GM12878 (cell line): Measurements from ENCODE around the gene NR3C1. TPM values are rescaled to one million over a fixed set of nuclear protein-coding genes. Genes with fewer than 3 reads are reported as not detected.

ENCODE experiments used
- ATAC-seq: fragments of 200-7000 bp; cut with Tn5 transposase; 3 replicates; pipeline ENCODE4 v1.9.1; 2020; ENCODE audit warnings: mild to moderate bottlenecking, moderate library complexity
- BruUV-seq: library from RNA; stranded (reverse); fragments of 400-500 nt; replicated peaks from 2 replicates; lab custom pipeline; 2021; lab: Mats Ljungman, UMichigan
- CTCF ChIA-PET: fragments of 300-600 bp; sonication (Branson Sonifier 250); formaldehyde crosslinking; extraction: SDS; loops from one replicate; lab custom pipeline; 2021; ENCODE audit warnings: inconsistent platforms; lab: Yijun Ruan, JAX
- POLR2A ChIA-PET: fragments of 350-600 bp; formaldehyde crosslinking; extraction: SDS; loops from one replicate; lab custom pipeline; 2021; ENCODE audit warnings: inconsistent platforms; lab: Charles Lee
- RAD21 ChIA-PET: fragments of 300-600 bp; sonication (Branson Sonifier 250); formaldehyde crosslinking; loops from one replicate; lab custom pipeline; 2023; ENCODE audit warnings: antibody characterized with exemption; ENCODE audit not compliant: unreplicated experiment; lab: Charles Lee
- SMC1A ChIA-PET: fragments of 300-600 bp; sonication (Branson Sonifier 250); formaldehyde crosslinking; loops from one replicate; lab custom pipeline; 2023; ENCODE audit not compliant: unreplicated experiment, uncharacterized antibody; lab: Charles Lee
- DNase-seq: peaks from one replicate; pipeline ENCODE4 v3.0.0-alpha.2; 2011; ENCODE audit warnings: low read depth, low spot score
- FAIRE-seq: peaks from 3 replicates; lab custom pipeline; 2011; peaks lifted over from hg19 to GRCh38; lab: Jason Lieb, UNC
- H2AFZ ChIP-seq: 2 replicates; pipeline ENCODE4 v1.6.0; 2011; ENCODE audit warnings: low read depth, low read length, control low read depth; ENCODE audit not compliant: control insufficient read depth
- H3K27ac ChIP-seq: 2 replicates; pipeline ENCODE4 v1.5.1; 2011; ENCODE audit warnings: control low read depth; ENCODE audit not compliant: control insufficient read depth, insufficient read depth
- H3K27me3 ChIP-seq, 2 experiments: replicated peaks in 1 of 2; 2 replicates each; pipeline versions ENCODE4 v1.6.0 to v1.6.1; 2011; ENCODE audit warnings: low read length in 1 of 2; ENCODE audit not compliant: control insufficient read depth in 2 of 2, insufficient read depth in 2 of 2
- H3K36me3 ChIP-seq, 2 experiments: 2 replicates each; pipeline ENCODE4 v1.5.1; 2011; ENCODE audit warnings: low read length in 1 of 2; ENCODE audit not compliant: control insufficient read depth in 2 of 2, insufficient read depth in 2 of 2
- H3K4me1 ChIP-seq: 2 replicates; pipeline ENCODE4 v1.6.1; 2011; ENCODE audit warnings: mild to moderate bottlenecking, low read length, moderate library complexity, mixed read lengths; ENCODE audit not compliant: control insufficient read depth, insufficient read depth
- H3K4me2 ChIP-seq: 2 replicates; pipeline ENCODE4 v1.6.0; 2011; ENCODE audit warnings: control low read depth; ENCODE audit not compliant: control insufficient read depth, insufficient read depth
- H3K4me3 ChIP-seq: fragments of 200-600 bp; sonication (generic); 2 replicates; pipeline ENCODE4 v1.5.1; 2016
- H3K79me2 ChIP-seq: 2 replicates; pipeline ENCODE4 v1.6.0; 2011; ENCODE audit warnings: low read length; ENCODE audit not compliant: control insufficient read depth, insufficient read depth
- H3K9ac ChIP-seq: 2 replicates; pipeline ENCODE4 v1.8.0; 2011; ENCODE audit warnings: low read length, control low read depth, mixed read lengths; ENCODE audit not compliant: control insufficient read depth, insufficient read depth
- H3K9me3 ChIP-seq: replicated peaks from 3 replicates; pipeline ENCODE4 v1.5.1; 2011; ENCODE audit warnings: mild to moderate bottlenecking, low read length; ENCODE audit not compliant: control insufficient read depth, insufficient read depth
- H4K20me1 ChIP-seq: 2 replicates; pipeline ENCODE4 v1.6.0; 2011; ENCODE audit not compliant: control insufficient read depth, insufficient read depth
- ATF3 ChIP-seq: IDR thresholded peaks from 2 replicates; pipeline ENCODE4 v1.6.1; 2011; ENCODE audit warnings: low read depth, mild to moderate bottlenecking, low read length, moderate library complexity, borderline replicate concordance; ENCODE audit errors: extremely low read depth
- BMI1 ChIP-seq: fragments of 450-650 bp; IDR thresholded peaks from 2 replicates; pipeline ENCODE4 v1.6.1; 2016; ENCODE audit warnings: mild to moderate bottlenecking, moderate library complexity, borderline replicate concordance
- CREM ChIP-seq: IDR thresholded peaks from 2 replicates; pipeline ENCODE4 v1.6.1; 2014; ENCODE audit warnings: antibody characterized with exemption, low read depth
- E2F8 ChIP-seq: fragments of 450-650 bp; IDR thresholded peaks from 2 replicates; pipeline ENCODE4 v1.6.1; 2018; ENCODE audit warnings: mild to moderate bottlenecking, low read depth, moderate library complexity; ENCODE audit not compliant: partially characterized antibody
- GABPA ChIP-seq: IDR thresholded peaks from 2 replicates; pipeline ENCODE4 v1.6.1; 2014; ENCODE audit warnings: antibody characterized with exemption, low read depth, mild to moderate bottlenecking, inconsistent platforms
- HCFC1 ChIP-seq: fragments of 150-350 bp; IDR thresholded peaks from 2 replicates; pipeline ENCODE4 v1.6.1; 2014; ENCODE audit warnings: low read length
- IKZF2 ChIP-seq, 2 experiments: fragments of 450-650 bp; IDR thresholded peaks; 2 replicates each; pipeline ENCODE4 v1.6.1; 2017; ENCODE audit warnings: mild to moderate bottlenecking in 2 of 2, moderate library complexity in 2 of 2
- JUNB ChIP-seq: IDR thresholded peaks from 2 replicates; pipeline ENCODE4 v1.6.1; 2016; ENCODE audit warnings: antibody characterized with exemption, mild to moderate bottlenecking
- MEF2A ChIP-seq: IDR thresholded peaks from 2 replicates; pipeline ENCODE4 v1.6.1; 2011; ENCODE audit warnings: low read depth, mild to moderate bottlenecking, low read length, moderate library complexity; ENCODE audit not compliant: insufficient read depth
- MEF2B ChIP-seq: fragments of 450-650 bp; IDR thresholded peaks from 2 replicates; pipeline ENCODE4 v1.6.1; 2018; ENCODE audit warnings: mild to moderate bottlenecking, moderate library complexity; ENCODE audit not compliant: partially characterized antibody, poor library complexity, severe bottlenecking
- NFXL1 ChIP-seq: fragments of 450-650 bp; IDR thresholded peaks from 2 replicates; pipeline ENCODE4 v1.6.1; 2017; ENCODE audit warnings: antibody characterized with exemption, mild to moderate bottlenecking, borderline replicate concordance
- NR2C2 ChIP-seq: IDR thresholded peaks from 2 replicates; pipeline ENCODE4 v1.6.1; 2011; ENCODE audit warnings: borderline replicate concordance, low read depth; ENCODE audit not compliant: control insufficient read depth, insufficient read length
- RUNX3 ChIP-seq: IDR thresholded peaks from 2 replicates; pipeline ENCODE4 v1.6.1; 2012; ENCODE audit warnings: low read length, inconsistent platforms
- SP1 ChIP-seq: IDR thresholded peaks from one replicate; pipeline ENCODE4 v1.6.1; 2011; ENCODE audit warnings: low read depth, low read length
- SRF ChIP-seq, 2 experiments: IDR thresholded peaks; 2 replicates each; pipeline ENCODE4 v1.6.1; 2011; ENCODE audit warnings: low read depth in 2 of 2, low read length in 2 of 2, mild to moderate bottlenecking in 1 of 2, moderate library complexity in 1 of 2
- USF2 ChIP-seq: IDR thresholded peaks from 2 replicates; pipeline ENCODE4 v1.6.1; 2011; ENCODE audit warnings: low read depth, low read length, improper control_type of control experiment, borderline replicate concordance
- WRNIP1 ChIP-seq: IDR thresholded peaks from 2 replicates; pipeline ENCODE4 v1.6.1; 2011; ENCODE audit warnings: low read depth, low read length, improper control_type of control experiment, borderline replicate concordance
- ZNF622 ChIP-seq: fragments of 450-650 bp; IDR thresholded peaks from 2 replicates; pipeline ENCODE4 v1.6.1; 2017; ENCODE audit warnings: mild to moderate bottlenecking, inconsistent platforms
- WGBS: methylation state at CpG from one replicate; pipeline ENCODE4 v1.1.6; 2016; ENCODE audit warnings: low lambda C conversion rate; ENCODE audit not compliant: insufficient replicate concordance, insufficient coverage; ENCODE audit errors: missing lambda C conversion rate; 5-methylcytosine and 5-hydroxymethylcytosine counted together
- in situ Hi-C: fragments of 300-500 bp; cut with MboI; formaldehyde crosslinking; loops from 9 replicates; pipeline ENCODE4 v1.14.3; 2018; ENCODE audit warnings: mixed read lengths
- intact Hi-C: fragments of 100-400 bp; cut with micrococcal nuclease; formaldehyde crosslinking; loops from one replicate; pipeline ENCODE4 v1.14.2; 2022; ENCODE audit not compliant: unreplicated experiment
- polyA plus RNA-seq, 11 experiments: library from polyadenylated mRNA; depleted of rRNA in 4 of 11; unstranded in 6 of 11; stranded (reverse) in 5 of 11; fragments of >200 nt; fragmentation: Nextera tagmentation in 4 of 11; fragmentation: Illumina TruSeq in 1 of 11; extraction: Ambion mirVana in 4 of 11; extraction: Trizol in 1 of 11; gene quantifications; 1 replicate in 1 of 11; 2 replicates in 10 of 11; pipeline versions ENCODE4 v1.2.1 to v1.2.3, GENCODE V29; 2011 to 2016; ENCODE audit warnings: inconsistent platforms in 2 of 11, missing spikeins in 2 of 11, low read depth in 1 of 11
- total RNA-seq, 4 experiments: library from RNA; depleted of rRNA in 3 of 4; stranded (reverse); fragments of >200 nt in 3 of 4; fragmentation: Illumina TruSeq in 1 of 4; extraction: Trizol in 1 of 4; gene quantifications; 2 replicates each; pipeline versions ENCODE4 v1.2.1 to v1.2.3, GENCODE V29; 2013 to 2021

Gene NR3C1
- total and polyA plus RNA-seq, 10 of the 15 experiments (the other 5 are each of a cell fraction or from before 2014, with no cell fraction given), result 49.7 to 141 (median 109) TPM

GRCh38 chr5:143446535-143447226, 43.2 kb upstream of the NR3C1 start (continued):
- TF ChIP-seq JUNB, result peak; percentile 65
- TF ChIP-seq BMI1, result no peak
- TF ChIP-seq SP1, result no peak
- TF ChIP-seq WRNIP1, result no peak
- no peak for TF ChIP-seq NFXL1
- no peak for TF ChIP-seq HCFC1
- peak in 1 of 2 experiments; percentile 16; a peak in 1 of 4 replicates for TF ChIP-seq IKZF2 (IDR thresholded peaks at IDR 0.05)
- TF ChIP-seq ATF3, result no peak
- no peak for TF ChIP-seq SRF (IDR thresholded peaks at IDR 0.05; ENCODE audit: low read depth in 2 of 2, low read length in 2 of 2)
- peak; percentile 50; the same call in 1 of the 2 replicates for TF ChIP-seq CREM
- TF ChIP-seq ZNF622, result no peak
- no peak for TF ChIP-seq MEF2B

- SMC1A ChIA-PET, result interaction anchor here (0.6 to 2.4 kb wide), 17 partner anchors 10 to 380 kb away, joined by 3 to 11 read pairs (median 3); no protein-coding TSS in a partner anchor
- H3K9ac ChIP-seq, result no peak overlapping the region
- no peak for TF ChIP-seq MEF2A
- no peak for TF ChIP-seq NR2C2
- TF ChIP-seq GABPA, result no peak
- no peak for TF ChIP-seq RUNX3
- TF ChIP-seq USF2, result no peak
- TF ChIP-seq E2F8, result no peak
These were observed 42.3 kb upstream of the NR3C1 start for GRCh38 chr5:143445776-143446175.

More at GRCh38 chr5:143445776-143446175, 42.3 kb upstream of the NR3C1 start:
- WGBS, result 61% methylated on average over 3 of the region's 3 CpGs
- H3K9me3 ChIP-seq, result no peaks in the 10 kb centered on the region; the same call in 2 of the 3 replicates
- BruUV-seq, result no TSS peak
- no peak overlapping the region for H3K27ac ChIP-seq
- H4K20me1 ChIP-seq, result no peaks in the 10 kb centered on the region
- no peak for DNase-seq
- intact Hi-C loops (no loop called here), in situ Hi-C loops (no loop called here)
- no peaks in the 10 kb centered on the region for H3K27me3 ChIP-seq
- CTCF ChIA-PET, result interaction anchor here (0.6 to 1.0 kb wide), 5 partner anchors 9 to 260 kb away, joined by 3 to 9 read pairs (median 3); no protein-coding TSS in a partner anchor
- no peaks in the 10 kb centered on the region for H3K4me1 ChIP-seq
- H3K36me3 ChIP-seq, result no peaks in the 10 kb centered on the region
- no peak overlapping the region for H3K4me2 ChIP-seq
- no peak for ATAC-seq
- H3K79me2 ChIP-seq, result no peaks in the 10 kb centered on the region
- no peak overlapping the region for H3K4me3 ChIP-seq
- no peak overlapping the region for H2AFZ ChIP-seq
- no peak for FAIRE-seq
- POLR2A ChIA-PET, result interaction anchor here (0.6 to 1.9 kb wide), 7 partner anchors 11 to 487 kb away, joined by 3 to 27 read pairs (median 4); no protein-coding TSS in a partner anchor
- RAD21 ChIA-PET, result interaction anchor here (0.6 to 3.6 kb wide), 8 partner anchors 12 to 1621 kb away, joined by 3 to 19 read pairs (median 4); no protein-coding TSS in a partner anchor
